Small intestine (tissue), 7 donors: ENCODE results near the gene LIMCH1. TPM values are rescaled to one million over a fixed set of nuclear protein-coding genes. Genes with fewer than 3 reads are reported as not detected.

Source experiments
- DNase-seq, 2 donors: peaks; one replicate each; pipeline versions ENCODE4 v3.0.0 to v3.0.0-alpha.2; 2013
- FAIRE-seq: peaks from 2 replicates; lab custom pipeline; 2012; peaks lifted over from hg19 to GRCh38; lab: Jason Lieb, UNC
- H3K27ac ChIP-seq, 3 donors: one replicate each; pipeline ENCODE4 v1.5.1; 2013; ENCODE audit warnings: low read length in 2 of 3, mild to moderate bottlenecking in 2 of 3, control low read depth in 1 of 3, inconsistent platforms in 1 of 3, low read depth in 1 of 3, moderate library complexity in 1 of 3
- H3K27me3 ChIP-seq, 3 donors: one replicate each; pipeline ENCODE4 v1.6.1; 2013; ENCODE audit warnings: low read length in 3 of 3, inconsistent platforms in 1 of 3; ENCODE audit not compliant: control insufficient read depth in 3 of 3, insufficient read depth in 3 of 3
- H3K36me3 ChIP-seq, 3 donors: one replicate each; pipeline ENCODE4 v1.6.1; 2013; ENCODE audit warnings: low read length in 3 of 3, inconsistent platforms in 1 of 3, low read depth in 1 of 3, mild to moderate bottlenecking in 1 of 3, moderate library complexity in 1 of 3; ENCODE audit not compliant: control insufficient read depth in 3 of 3, insufficient read depth in 2 of 3
- H3K4me1 ChIP-seq, 3 donors: one replicate each; pipeline ENCODE4 v1.6.1; 2013; ENCODE audit warnings: low read length in 2 of 3, inconsistent platforms in 1 of 3, low read depth in 1 of 3, mild to moderate bottlenecking in 1 of 3, moderate library complexity in 1 of 3; ENCODE audit not compliant: control insufficient read depth in 3 of 3, insufficient read depth in 2 of 3
- H3K4me3 ChIP-seq, 3 donors: one replicate each; pipeline ENCODE4 v1.5.1; 2013; ENCODE audit warnings: low read length in 3 of 3, control low read depth in 1 of 3, inconsistent platforms in 1 of 3, low read depth in 1 of 3, mild to moderate bottlenecking in 1 of 3, moderate library complexity in 1 of 3
- H3K9me3 ChIP-seq, 2 donors: one replicate each; pipeline ENCODE4 v1.6.1; 2013; ENCODE audit warnings: low read depth in 1 of 2, low read length in 1 of 2; ENCODE audit not compliant: control insufficient read depth in 2 of 2, insufficient read depth in 1 of 2
- WGBS, 3 donors: extraction: QIAGEN DNeasy Blood & Tissue Kit; methylation state at CpG; one replicate each; pipeline ENCODE4 v1.1.7; 2013; 5-methylcytosine and 5-hydroxymethylcytosine counted together
- polyA plus RNA-seq, 4 donors: library from polyadenylated mRNA; stranded (reverse) in 3 of 4; unstranded in 1 of 4; fragments of 200-250 nt in 3 of 4; fragments of 120-200 nt in 1 of 4; gene quantifications; one replicate each; pipeline versions ENCODE4 v1.2.1 to v1.2.3, GENCODE V29; 2013
- donor health status: healthy with polysubstance abuse.
- donor health status: control.
- donor health status: control.
- donor health status: Bipolar disorder and iron deficiency.
- donor health status: healthy.

LIMCH1 gene
- polyA plus RNA-seq, 4 donors = 1.6 to 10.8 (median 4.1) TPM

GRCh38 chr4:41525129-41525528 lies 12.8 kb upstream of the LIMCH1 start:
- Histone ChIP-seq H3K4me3 (no peak overlapping the region), H3K9me3 (no peaks in the 10 kb centered on the region), H3K27ac (no peak overlapping the region), H3K4me1 (no peaks in the 10 kb centered on the region), H3K27me3 (peaks cover 0 to 2% (median 0%) of the 10 kb centered on the region in 3 donors), H3K36me3 (no peaks in the 10 kb centered on the region)
- no peak for FAIRE-seq
- DNase-seq = no peak
- WGBS, 3 donors = 68 to 85% (median 78%) methylated on average over 11 of the region's 11 CpGs

- no peak for FAIRE-seq
- H3K27me3 ChIP-seq = peaks cover 0 to 2% (median 0%) of the 10 kb centered on the region in 3 donors
- no peaks in the 10 kb centered on the region for H3K4me1 ChIP-seq
- no peak overlapping the region for H3K4me3 ChIP-seq
- WGBS, 3 donors = 51 to 82% (median 57%) methylated on average over 2 of the region's 2 CpGs
- DNase-seq = no peak
- no peaks in the 10 kb centered on the region for H3K9me3 ChIP-seq
- no peak overlapping the region for H3K27ac ChIP-seq
- H3K36me3 ChIP-seq = no peaks in the 10 kb centered on the region
Measured at GRCh38 chr4:41526628-41527027, 11.3 kb upstream of the LIMCH1 start.

GRCh38 chr4:41528512-41529205 lies 9.3 kb upstream of the LIMCH1 start:
- FAIRE-seq = no peak
- Histone ChIP-seq H3K4me1 (no peaks in the 10 kb centered on the region), H3K27ac (no peak overlapping the region), H3K9me3 (no peaks in the 10 kb centered on the region), H3K27me3 (peaks cover 0 to 2% (median 0%) of the 10 kb centered on the region in 3 donors), H3K4me3 (no peak overlapping the region), H3K36me3 (no peaks in the 10 kb centered on the region)
- WGBS, 3 donors = 56 to 68% (median 64%) methylated on average over 6 of the region's 6 CpGs
- no peak for DNase-seq

- Histone ChIP-seq H3K4me3 (no peak overlapping the region), H3K27ac (no peak overlapping the region), H3K27me3 (peaks cover 0 to 2% (median 0%) of the 10 kb centered on the region in 3 donors), H3K4me1 (no peaks in the 10 kb centered on the region), H3K36me3 (no peaks in the 10 kb centered on the region), H3K9me3 (no peaks in the 10 kb centered on the region)
- 55 to 83% (median 77%) methylated on average over 3 to 5 of the region's 5 CpGs for WGBS, 3 donors
- DNase-seq (no peak), FAIRE-seq (no peak)
Measured at GRCh38 chr4:41530741-41531140, 7.2 kb upstream of the LIMCH1 start.

GRCh38 chr4:41532336-41532735 lies 5.6 kb upstream of the LIMCH1 start:
- 66 to 79% (median 67%) methylated on average over 7 of the region's 7 CpGs for WGBS, 3 donors

GRCh38 chr4:41532882-41533281 lies 5.1 kb upstream of the LIMCH1 start:
- Histone ChIP-seq H3K27me3 (peaks cover 0 to 1% (median 0%) of the 10 kb centered on the region in 3 donors), H3K9me3 (no peaks in the 10 kb centered on the region), H3K36me3 (no peaks in the 10 kb centered on the region), H3K4me3 (no peak overlapping the region), H3K27ac (no peak overlapping the region), H3K4me1 (no peaks in the 10 kb centered on the region)
- DNase-seq (no peak), FAIRE-seq (no peak)
- 46 to 71% (median 69%) methylated on average over 2 of the region's 2 CpGs for WGBS, 3 donors

More at GRCh38 chr4:41532336-41532735, 5.6 kb upstream of the LIMCH1 start:
- DNase-seq (no peak), FAIRE-seq (no peak)
- Histone ChIP-seq H3K9me3 (no peaks in the 10 kb centered on the region), H3K27me3 (no peaks in the 10 kb centered on the region), H3K36me3 (no peaks in the 10 kb centered on the region), H3K4me3 (no peak overlapping the region), H3K4me1 (no peaks in the 10 kb centered on the region), H3K27ac (no peak overlapping the region)

GRCh38 chr4:41533680-41534079 lies 4.3 kb upstream of the LIMCH1 start:
- FAIRE-seq = no peak
- Histone ChIP-seq H3K4me1 (no peaks in the 10 kb centered on the region), H3K27ac (no peak overlapping the region), H3K36me3 (no peaks in the 10 kb centered on the region), H3K27me3 (peaks cover 0 to 7% (median 0%) of the 10 kb centered on the region in 3 donors), H3K9me3 (no peaks in the 10 kb centered on the region), H3K4me3 (no peak overlapping the region)
- 38 to 68% (median 62%) methylated on average over 3 of the region's 3 CpGs for WGBS, 3 donors
- no peak for DNase-seq

- Histone ChIP-seq H3K27me3 (peaks cover 0 to 14% (median 0%) of the 10 kb centered on the region in 3 donors), H3K4me1 (no peaks in the 10 kb centered on the region), H3K36me3 (no peaks in the 10 kb centered on the region), H3K9me3 (no peaks in the 10 kb centered on the region), H3K4me3 (no peak overlapping the region), H3K27ac (no peak overlapping the region)
- DNase-seq (no peak), FAIRE-seq (no peak)
Measured at GRCh38 chr4:41534404-41534803, 3.6 kb upstream of the LIMCH1 start.
